ENCODE results near the gene TUBGCP3.
A peak's percentile ranks its signal among the peaks of the same experiment; 100 is the strongest.
"Not testable (repeated sequence)": the region's sequence is repeated elsewhere in the genome, so short reads cannot be mapped to it uniquely, and the experiment has no call there.

The TUBGCP3 gene

GRCh38 chr13:112587764-112588489, at the start of gene TUBGCP3:
Gene TUBGCP3, minus strand, starts transcription at chr13:112588153. Its CDS starts 173 bp downstream, at chr13:112587980.
- peak; percentile 87 for DNase-seq (ENCODE audit: low read depth, low spot score)

- DNase-seq (ENCODE audit: low read depth, low spot score), result peak; percentile 84
These were observed 49.3 kb upstream of the TUBGCP3 start for GRCh38 chr13:112637017-112637801.

GRCh38 chr13:112636401-112636975, 48.5 kb upstream of the TUBGCP3 start:
- peak; percentile 48 for DNase-seq (ENCODE audit: low read depth, low spot score)

- DNase-seq (ENCODE audit: low read depth, low spot score), result peak; percentile 49
These were observed 47.4 kb upstream of the TUBGCP3 start for GRCh38 chr13:112635323-112635722.

- no peak for DNase-seq (ENCODE audit: low read depth, low spot score)
These were observed 46.1 kb upstream of the TUBGCP3 start for GRCh38 chr13:112634102-112634501.

GRCh38 chr13:112630226-112630625, 42.3 kb upstream of the TUBGCP3 start:
- not testable (repeated sequence) for DNase-seq (ENCODE audit: low read depth, low spot score)

- no peak for DNase-seq (ENCODE audit: low read depth, low spot score)
These were observed 41.2 kb upstream of the TUBGCP3 start for GRCh38 chr13:112629161-112629560.

- not testable (repeated sequence) for DNase-seq (ENCODE audit: low read depth, low spot score)
These were observed 39.7 kb upstream of the TUBGCP3 start for GRCh38 chr13:112627613-112628012.

- DNase-seq (ENCODE audit: low read depth, low spot score), result no peak
These were observed 39.2 kb upstream of the TUBGCP3 start for GRCh38 chr13:112627161-112627560.

- DNase-seq (ENCODE audit: low read depth, low spot score), result no peak
These were observed 38.8 kb upstream of the TUBGCP3 start for GRCh38 chr13:112626761-112627160.

- no peak for DNase-seq (ENCODE audit: low read depth, low spot score)
These were observed 38.2 kb upstream of the TUBGCP3 start for GRCh38 chr13:112626124-112626523.

- DNase-seq (ENCODE audit: low read depth, low spot score), result no peak
These were observed 37.7 kb upstream of the TUBGCP3 start for GRCh38 chr13:112625698-112626097.

GRCh38 chr13:112624602-112625430, 36.9 kb upstream of the TUBGCP3 start:
- no peak for DNase-seq (ENCODE audit: low read depth, low spot score)

GRCh38 chr13:112624040-112624439, 36.1 kb upstream of the TUBGCP3 start:
- DNase-seq (ENCODE audit: low read depth, low spot score), result no peak

GRCh38 chr13:112623051-112623711, 35.2 kb upstream of the TUBGCP3 start:
- no peak for DNase-seq (ENCODE audit: low read depth, low spot score)

GRCh38 chr13:112622375-112622774, 34.4 kb upstream of the TUBGCP3 start:
- no peak for DNase-seq (ENCODE audit: low read depth, low spot score)

GRCh38 chr13:112619730-112620631, 32.0 kb upstream of the TUBGCP3 start:
- peak; percentile 82 for DNase-seq (ENCODE audit: low read depth, low spot score)

- DNase-seq (ENCODE audit: low read depth, low spot score), result no peak
These were observed 30.5 kb upstream of the TUBGCP3 start for GRCh38 chr13:112618501-112618900.

GRCh38 chr13:112617754-112618375, 29.9 kb upstream of the TUBGCP3 start:
- DNase-seq (ENCODE audit: low read depth, low spot score), result no peak

All from ELF-1 (cell line).